Glutamatergic neuron (in vitro differentiated cells): ENCODE measurements around the gene CAMTA1. TPM values are rescaled to one million over a fixed set of nuclear protein-coding genes. Genes with fewer than 3 reads are reported as not detected.

Experiments
- DNase-seq: peaks from one replicate; pipeline ENCODE4 v3.0.0; 2022
- H3K27ac Mint-ChIP-seq: one replicate; pipeline ENCODE4 v1.8.0; 2020; ENCODE audit warnings: mild to moderate bottlenecking, mixed read lengths, inconsistent platforms; ENCODE audit not compliant: unreplicated experiment
- H3K27me3 Mint-ChIP-seq: one replicate; pipeline ENCODE4 v1.8.0; 2020; ENCODE audit warnings: mild to moderate bottlenecking, moderate library complexity, mixed read lengths, inconsistent platforms; ENCODE audit not compliant: unreplicated experiment
- H3K36me3 Mint-ChIP-seq: one replicate; pipeline ENCODE4 v1.8.0; 2020; ENCODE audit warnings: mild to moderate bottlenecking, mixed read lengths, inconsistent platforms; ENCODE audit not compliant: unreplicated experiment
- H3K4me1 Mint-ChIP-seq: one replicate; pipeline ENCODE4 v1.8.0; 2020; ENCODE audit warnings: mild to moderate bottlenecking, low read depth, mixed read lengths, inconsistent platforms; ENCODE audit not compliant: unreplicated experiment
- H3K4me3 Mint-ChIP-seq: one replicate; pipeline ENCODE4 v1.8.0; 2020; ENCODE audit warnings: mild to moderate bottlenecking, mixed read lengths, inconsistent platforms; ENCODE audit not compliant: unreplicated experiment
- H3K9me3 Mint-ChIP-seq: one replicate; pipeline ENCODE4 v1.8.0; 2020; ENCODE audit warnings: mild to moderate bottlenecking, moderate library complexity, mixed read lengths, inconsistent platforms; ENCODE audit not compliant: unreplicated experiment
- CTCF ChIP-seq: fragments of 200-600 bp; sonication (generic); IDR thresholded peaks from one replicate; pipeline ENCODE4 v1.5.0; 2021; ENCODE audit not compliant: partially characterized antibody, unreplicated experiment
- total RNA-seq: library from RNA; stranded (reverse); fragmentation: NEBNext Ultra II Directional; extraction: Animal tissue kit (Norgen Biotek cat#: 25700); gene quantifications from one replicate; pipeline ENCODE4 v1.2.1, GENCODE V29; 2021; ENCODE audit not compliant: unreplicated experiment

CAMTA1 gene
- total RNA-seq, 1 donor from 2014 or later: 77.2 TPM

DNA sequence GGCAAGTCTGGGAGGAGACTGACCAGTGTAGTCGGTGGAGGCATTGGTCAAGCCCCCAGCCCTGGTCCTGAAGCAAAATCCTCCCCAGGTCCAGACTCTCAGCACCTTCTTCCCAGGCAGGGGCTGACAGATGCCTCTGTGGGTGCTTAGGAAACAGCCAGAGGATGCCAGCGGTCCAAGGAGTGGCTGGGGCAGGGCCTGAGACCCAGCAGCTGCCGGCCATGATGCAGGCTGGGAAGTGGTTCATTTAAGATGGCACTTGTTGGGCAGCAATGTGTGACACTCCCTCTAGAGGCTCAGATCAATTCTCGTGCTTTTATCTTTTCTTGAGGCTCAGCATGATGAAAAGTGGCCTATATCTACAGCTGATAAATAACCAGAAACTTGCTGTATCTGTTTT, 820.8 kb downstream of the CAMTA1 start:
- H3K4me1 Mint-ChIP-seq: peaks cover 12% of the 10 kb centered on the region

DNA sequence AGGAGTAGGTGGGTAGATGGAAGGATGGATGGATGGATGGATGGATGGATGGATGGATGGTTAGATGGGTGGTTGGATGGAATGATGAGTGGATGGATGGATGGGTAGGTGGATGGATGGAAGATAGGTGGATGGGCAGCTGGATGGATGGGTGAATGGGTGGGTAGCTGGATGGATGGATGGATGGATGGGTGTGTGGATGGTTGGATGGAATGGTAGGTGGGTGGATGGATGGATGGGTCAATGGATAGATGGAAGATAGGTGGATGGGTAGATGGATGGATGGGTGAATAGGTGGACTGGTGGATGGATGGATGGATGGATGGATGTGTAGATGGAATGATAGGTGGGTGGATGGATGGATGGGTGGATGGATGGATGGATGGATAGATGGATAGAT, 821.8 kb downstream of the CAMTA1 start:
- H3K4me1 Mint-ChIP-seq: peaks cover 12% of the 10 kb centered on the region
- no peaks in the 10 kb centered on the region for H3K36me3 Mint-ChIP-seq
- peaks cover 8% of the 10 kb centered on the region for H3K9me3 Mint-ChIP-seq
- DNase-seq: no peak
- no peak for TF ChIP-seq CTCF
- no peak overlapping the region for H3K4me3 Mint-ChIP-seq
- H3K27me3 Mint-ChIP-seq: peaks cover 6% of the 10 kb centered on the region
- peak overlapping the region; percentile 8 for H3K27ac Mint-ChIP-seq

More for the DNA sequence above, 820.8 kb downstream of the CAMTA1 start:
- no peak for DNase-seq
- H3K27me3 Mint-ChIP-seq: peaks cover 6% of the 10 kb centered on the region
- no peak overlapping the region for H3K4me3 Mint-ChIP-seq
- no peak for TF ChIP-seq CTCF
- H3K9me3 Mint-ChIP-seq: peaks cover 7% of the 10 kb centered on the region
- no peak overlapping the region for H3K27ac Mint-ChIP-seq
- H3K36me3 Mint-ChIP-seq: no peaks in the 10 kb centered on the region

- Mint-ChIP-seq H3K36me3 (peaks cover 4% of the 10 kb centered on the region), H3K4me3 (no peak overlapping the region), H3K27me3 (peaks cover 6% of the 10 kb centered on the region)
Measured at GRCh38 chr1:7608628-7609305, 823.5 kb downstream of the CAMTA1 start.

GRCh38 chr1:7609311-7609994, 824.2 kb downstream of the CAMTA1 start:
- no peak overlapping the region for H3K4me3 Mint-ChIP-seq
- H3K9me3 Mint-ChIP-seq: peaks cover 6% of the 10 kb centered on the region
- no peak for TF ChIP-seq CTCF
- peak overlapping the region; percentile 59 for H3K27ac Mint-ChIP-seq
- H3K4me1 Mint-ChIP-seq: peaks cover 14% of the 10 kb centered on the region
- peaks cover 4% of the 10 kb centered on the region for H3K36me3 Mint-ChIP-seq
- DNase-seq: no peak
- peaks cover 6% of the 10 kb centered on the region for H3K27me3 Mint-ChIP-seq

More at GRCh38 chr1:7608628-7609305, 823.5 kb downstream of the CAMTA1 start:
- peaks cover 14% of the 10 kb centered on the region for H3K4me1 Mint-ChIP-seq
- no peak for TF ChIP-seq CTCF
- H3K9me3 Mint-ChIP-seq: peaks cover 8% of the 10 kb centered on the region
- H3K27ac Mint-ChIP-seq: no peak overlapping the region
- no peak for DNase-seq

DNA sequence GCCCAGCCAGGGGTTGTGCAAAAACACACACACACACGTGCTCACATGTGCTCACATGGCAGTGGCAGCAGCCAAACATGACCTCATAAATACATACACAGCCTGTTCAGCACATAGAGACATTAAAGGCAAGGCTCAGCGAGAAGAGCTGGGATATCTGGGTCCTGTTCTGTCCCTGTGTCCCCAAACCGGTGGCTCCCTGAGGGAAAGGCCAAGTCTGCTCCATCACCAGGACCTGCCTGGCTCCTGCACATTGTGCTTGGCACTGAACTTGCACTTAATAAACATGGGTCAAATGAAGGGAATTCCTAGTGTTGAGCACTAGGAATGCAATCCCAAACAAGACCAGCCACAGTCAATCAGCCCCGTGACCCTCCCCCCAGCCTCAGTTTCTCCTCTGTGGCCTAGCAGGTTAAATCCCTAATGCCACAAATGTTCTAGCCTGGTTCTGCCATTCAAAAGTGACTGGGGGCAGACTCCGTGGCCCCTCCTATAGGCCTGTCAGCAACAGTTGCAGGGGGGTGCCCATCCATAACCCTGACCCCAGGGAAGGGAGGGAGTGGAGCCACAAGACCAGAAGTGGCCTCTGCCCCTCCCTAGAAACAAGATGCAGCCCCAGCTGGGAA, 825.0 kb downstream of the CAMTA1 start:
- Mint-ChIP-seq H3K27ac (peak overlapping the region; percentile 59), H3K4me1 (peaks cover 16% of the 10 kb centered on the region), H3K36me3 (peaks cover 4% of the 10 kb centered on the region), H3K4me3 (no peak overlapping the region), H3K9me3 (peaks cover 6% of the 10 kb centered on the region), H3K27me3 (peaks cover 6% of the 10 kb centered on the region)
- no peak for DNase-seq
- no peak for TF ChIP-seq CTCF
